ENCODE results near the gene ITGB1BP2. TPM values are rescaled to one million over a fixed set of nuclear protein-coding genes. Genes with fewer than 3 reads are reported as not detected.

Gene ITGB1BP2
- total RNA-seq, result 3.5 and 4.9 TPM in 2 replicates

DNA sequence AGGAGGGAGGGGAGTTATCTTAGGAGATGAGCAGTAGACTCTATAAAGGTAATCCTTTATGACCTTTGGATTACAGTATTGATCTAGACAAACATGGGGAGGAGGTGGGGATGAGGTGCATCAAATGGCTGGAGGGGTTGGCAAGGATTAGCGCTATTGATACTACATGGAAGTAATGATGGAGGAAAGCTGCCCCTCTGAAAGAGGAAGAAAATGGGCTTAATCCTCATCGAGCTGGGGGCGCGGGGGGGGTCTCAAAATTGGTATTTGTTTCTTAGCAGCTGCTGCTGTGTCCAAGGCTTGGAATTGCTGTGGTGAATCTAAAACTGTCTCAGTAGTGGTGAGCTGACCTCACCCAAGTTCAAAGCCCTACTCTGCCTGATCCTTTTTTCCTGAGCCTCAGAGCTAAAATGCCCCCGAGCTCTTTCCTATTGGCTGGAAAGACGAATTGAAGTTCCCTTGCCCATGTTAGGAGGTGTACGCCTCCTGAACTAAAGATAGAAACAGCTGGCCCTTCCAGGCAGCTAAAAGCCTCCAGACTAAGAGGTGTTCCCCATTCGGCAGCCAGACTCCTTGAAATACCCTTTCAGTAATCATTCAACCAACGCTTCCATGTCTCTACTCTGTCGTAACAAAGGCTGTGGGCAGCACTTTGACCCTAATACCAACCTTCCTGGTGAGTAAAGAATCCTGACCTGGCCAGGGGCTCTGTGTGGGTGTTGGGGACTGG lies at the start of gene ITGB1BP2:
TSS of gene ITGB1BP2 (plus strand) at position 556 of the 730 bp plus-strand sequence. CDS start at position 613, 57 bp downstream.

DNA sequence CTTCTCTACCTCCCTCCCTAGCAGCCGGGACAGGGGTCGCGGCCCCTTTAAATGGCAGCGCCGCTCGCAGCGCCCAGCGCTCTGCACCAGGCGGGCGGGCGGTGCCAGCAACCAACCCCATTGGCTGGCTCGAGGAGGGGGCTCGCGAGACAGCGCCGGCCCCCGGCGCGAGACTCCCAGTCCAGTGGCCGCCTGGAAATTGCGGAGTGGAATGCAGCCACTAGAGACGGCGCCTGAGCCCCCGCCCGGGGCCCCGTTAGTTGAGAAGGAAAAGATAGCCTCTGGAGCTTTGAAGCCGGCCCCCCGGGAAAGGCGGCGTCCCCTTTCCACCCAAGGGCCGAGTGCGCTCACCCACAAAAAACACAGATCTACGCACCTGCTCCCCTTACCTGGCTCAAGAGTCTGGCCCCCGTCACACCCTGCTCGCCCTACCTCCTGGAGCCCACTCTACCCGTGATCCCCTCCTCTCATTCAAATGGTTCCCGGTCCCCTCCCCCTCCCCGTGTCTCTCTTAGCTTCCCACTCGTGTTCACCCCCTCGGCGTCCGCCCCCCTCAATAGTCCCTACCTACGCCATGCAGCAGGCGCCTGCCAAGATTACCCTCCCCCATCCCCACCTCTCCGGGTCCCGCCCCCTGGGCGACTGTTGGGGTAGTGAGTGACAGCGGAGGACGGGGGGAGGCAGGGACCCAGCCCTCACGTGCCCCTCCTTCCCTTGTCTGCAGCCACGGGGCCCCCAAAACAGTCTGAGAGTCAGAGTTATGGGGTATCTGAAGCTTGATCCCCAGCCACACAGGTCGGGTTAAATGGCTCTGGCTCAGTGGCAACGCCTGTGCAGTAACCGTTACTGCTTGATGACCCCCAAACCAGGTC lies 47.2 kb upstream of the ITGB1BP2 start, which contains the start of gene ZMYM3:
TSS of gene ZMYM3 (minus strand) at position 49 of the 872 bp plus-strand sequence. CDS start 885 bp downstream, outside the sequence.

GRCh38 chrX:71283403-71284143 lies 18.0 kb upstream of the ITGB1BP2 start, which contains the start of gene NONO:
Gene NONO, plus strand, starts transcription at chrX:71283635. Its CDS starts 7,003 bp downstream, at chrX:71290638.

Other genes with a start within 250 kb of the ITGB1BP2 start
- gene SNX12, start 233.4 kb upstream of the ITGB1BP2 start, total RNA-seq, result 69.7 and 73.2 TPM in 2 replicates
- 2.9 and 3.8 TPM in 2 replicates for gene FOXO4, start 205.9 kb upstream of the ITGB1BP2 start, total RNA-seq
- gene CXorf65, start 195.0 kb upstream of the ITGB1BP2 start, total RNA-seq, result not detected in 2 replicates
- not detected in 2 replicates for gene IL2RG, start 190.2 kb upstream of the ITGB1BP2 start, total RNA-seq
- gene MED12, start 183.2 kb upstream of the ITGB1BP2 start, total RNA-seq, result 32.0 and 33.2 TPM in 2 replicates
- 0.07 and 0.13 TPM in 2 replicates for gene NLGN3, start 156.9 kb upstream of the ITGB1BP2 start, total RNA-seq
- not detected in 2 replicates for gene GJB1, start 78.5 kb upstream of the ITGB1BP2 start, total RNA-seq
- 17.6 and 24.1 TPM in 2 replicates for gene ZMYM3, start 47.6 kb upstream of the ITGB1BP2 start, total RNA-seq
- gene NONO, start 18.1 kb upstream of the ITGB1BP2 start, total RNA-seq, result 437 and 475 TPM in 2 replicates
- gene TAF1, start 64.6 kb downstream of the ITGB1BP2 start, total RNA-seq, result 38.2 and 51.9 TPM in 2 replicates
- gene OGT, start 231.4 kb downstream of the ITGB1BP2 start, total RNA-seq, result 180 and 189 TPM in 2 replicates

All from thoracic aorta endothelial cell (primary cell).